Measurements from ENCODE around the gene TSNAXIP1.

- TF ChIP-seq, protein P1, sequence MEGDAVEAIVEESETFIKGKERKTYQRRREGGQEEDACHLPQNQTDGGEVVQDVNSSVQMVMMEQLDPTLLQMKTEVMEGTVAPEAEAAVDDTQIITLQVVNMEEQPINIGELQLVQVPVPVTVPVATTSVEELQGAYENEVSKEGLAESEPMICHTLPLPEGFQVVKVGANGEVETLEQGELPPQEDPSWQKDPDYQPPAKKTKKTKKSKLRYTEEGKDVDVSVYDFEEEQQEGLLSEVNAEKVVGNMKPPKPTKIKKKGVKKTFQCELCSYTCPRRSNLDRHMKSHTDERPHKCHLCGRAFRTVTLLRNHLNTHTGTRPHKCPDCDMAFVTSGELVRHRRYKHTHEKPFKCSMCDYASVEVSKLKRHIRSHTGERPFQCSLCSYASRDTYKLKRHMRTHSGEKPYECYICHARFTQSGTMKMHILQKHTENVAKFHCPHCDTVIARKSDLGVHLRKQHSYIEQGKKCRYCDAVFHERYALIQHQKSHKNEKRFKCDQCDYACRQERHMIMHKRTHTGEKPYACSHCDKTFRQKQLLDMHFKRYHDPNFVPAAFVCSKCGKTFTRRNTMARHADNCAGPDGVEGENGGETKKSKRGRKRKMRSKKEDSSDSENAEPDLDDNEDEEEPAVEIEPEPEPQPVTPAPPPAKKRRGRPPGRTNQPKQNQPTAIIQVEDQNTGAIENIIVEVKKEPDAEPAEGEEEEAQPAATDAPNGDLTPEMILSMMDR (IDR thresholded peaks at IDR 0.05): no peak
- TF ChIP-seq POLR2A (IDR thresholded peaks at IDR 0.05) (no peak), POLR2AphosphoS5 (IDR thresholded peaks at IDR 0.05) (no peak)
Measured at GRCh38 chr16:67790071-67790470, 16.6 kb upstream of the TSNAXIP1 start.

All from upper lobe of left lung (tissue), 4 donors.